ENCODE measurements around the gene ITGAX.
A peak's percentile ranks its signal among the peaks of the same experiment; 100 is the strongest.
"Not testable (repeated sequence)": the region's sequence is repeated elsewhere in the genome, so short reads cannot be mapped to it uniquely, and the experiment has no call there.

Gene ITGAX

DNA sequence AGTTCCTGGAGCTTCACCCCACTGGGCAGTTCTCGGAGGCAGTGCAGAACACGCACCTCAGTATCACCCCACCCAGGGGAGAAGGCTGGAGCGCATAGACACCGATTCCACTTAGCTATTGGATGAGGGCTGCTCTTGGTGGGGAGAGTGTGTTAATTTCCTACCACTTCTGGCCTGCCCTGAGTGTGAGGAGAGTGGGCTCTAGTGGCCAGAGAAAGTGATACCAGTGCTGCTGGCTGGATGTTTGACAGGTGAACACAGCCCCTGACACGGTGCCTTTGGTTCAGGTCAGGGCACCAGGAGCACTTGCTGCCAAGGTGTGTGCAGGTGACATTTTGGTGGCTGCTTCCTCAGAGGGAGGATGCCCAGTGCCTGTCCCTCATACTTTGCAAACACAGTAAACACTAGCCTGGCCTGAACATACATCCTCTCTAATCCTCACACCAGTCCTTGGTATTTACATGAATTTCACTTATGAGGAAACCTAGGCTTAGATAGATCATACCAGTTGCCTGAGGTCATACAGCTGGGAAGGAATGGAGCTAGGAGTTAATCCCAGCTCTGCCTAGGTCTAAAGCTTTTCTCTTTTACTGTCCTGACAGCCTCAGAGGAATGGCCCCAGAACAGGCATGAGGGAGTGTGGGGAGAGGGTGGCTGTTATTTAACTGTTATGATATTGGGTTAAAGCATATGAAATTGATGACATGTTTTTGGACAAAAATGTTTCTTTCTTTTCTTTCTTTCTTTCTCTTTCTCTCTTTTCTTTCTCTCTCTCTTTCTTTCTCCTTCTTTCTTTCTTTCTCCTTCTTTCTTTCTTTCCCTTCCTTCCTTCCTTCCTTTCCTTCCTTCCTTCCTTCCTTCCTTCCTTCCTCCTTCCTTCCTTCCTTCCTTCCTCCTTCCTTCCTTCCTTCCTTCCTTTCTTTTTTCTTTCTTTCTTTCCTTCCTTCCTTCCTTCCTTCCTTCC, 21.0 kb upstream of the ITGAX start:
- DNase-seq (ENCODE audit: low read depth): no peak
- peak; percentile 17 for TF ChIP-seq CTCF (conservative IDR thresholded peaks at IDR 0.05; ENCODE audit: control insufficient read depth, insufficient read depth, low read depth, low read length)
- H3K4me3 ChIP-seq (ENCODE audit: control insufficient read depth, low read depth, low read length): no peak overlapping the region

- H3K4me3 ChIP-seq (ENCODE audit: control insufficient read depth, low read depth, low read length): no peak overlapping the region
- no peak for TF ChIP-seq CTCF (conservative IDR thresholded peaks at IDR 0.05; ENCODE audit: control insufficient read depth, insufficient read depth, low read depth, low read length)
- no peak for DNase-seq (ENCODE audit: low read depth)
Observed at GRCh38 chr16:31334934-31335333, 20.0 kb upstream of the ITGAX start.

DNA sequence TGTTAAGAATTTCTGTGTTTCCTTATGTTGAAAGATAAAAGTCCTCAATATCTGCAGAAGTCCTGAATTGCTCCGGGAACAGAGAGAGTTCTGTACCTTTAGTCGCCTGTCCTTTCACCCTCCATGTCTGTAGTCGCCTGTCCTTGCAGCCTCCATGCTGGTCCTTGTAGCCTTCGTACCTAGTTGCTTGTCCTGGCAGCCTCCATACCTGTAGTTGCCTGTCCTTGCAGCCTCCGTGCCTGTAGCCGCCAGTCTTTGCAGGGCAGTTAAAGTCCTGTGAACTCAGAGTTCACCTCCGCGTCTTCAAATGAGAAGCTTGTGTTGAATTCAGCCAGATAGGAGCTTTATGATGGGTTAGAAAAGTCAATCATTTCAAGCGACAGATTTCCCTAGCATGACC, 19.5 kb upstream of the ITGAX start:
- no peak for TF ChIP-seq CTCF (conservative IDR thresholded peaks at IDR 0.05; ENCODE audit: control insufficient read depth, insufficient read depth, low read depth, low read length)
- H3K4me3 ChIP-seq (ENCODE audit: control insufficient read depth, low read depth, low read length): no peak overlapping the region
- DNase-seq (ENCODE audit: low read depth): no peak

- H3K4me3 ChIP-seq (ENCODE audit: control insufficient read depth, low read depth, low read length); DNase-seq (ENCODE audit: low read depth): not testable (repeated sequence)
Observed at GRCh38 chr16:31338166-31338685, 16.8 kb upstream of the ITGAX start.

GRCh38 chr16:31344712-31345111, 10.3 kb upstream of the ITGAX start:
- TF ChIP-seq CTCF (conservative IDR thresholded peaks at IDR 0.05; ENCODE audit: control insufficient read depth, insufficient read depth, low read depth, low read length): no peak
- DNase-seq (ENCODE audit: low read depth): no peak
- no peak overlapping the region for H3K4me3 ChIP-seq (ENCODE audit: control insufficient read depth, low read depth, low read length)

DNA sequence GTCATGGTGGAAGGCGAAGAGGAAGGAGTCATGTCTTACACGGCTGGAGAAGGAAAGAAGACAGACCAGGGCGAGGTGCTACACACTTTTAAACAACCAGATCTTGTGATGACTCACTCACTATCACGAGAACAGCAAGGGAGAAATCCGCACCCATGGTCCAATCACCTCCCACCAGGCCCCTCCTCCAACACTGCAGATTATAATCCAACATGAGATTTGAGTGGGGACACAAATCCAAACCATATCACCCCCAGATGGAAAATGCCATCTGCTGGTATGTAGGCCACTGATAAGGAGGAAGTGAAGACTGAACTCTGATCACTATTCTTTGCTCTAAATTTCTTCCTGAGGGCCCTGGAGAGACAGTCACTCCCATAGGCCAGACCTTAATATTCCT, 7.5 kb upstream of the ITGAX start:
- DNase-seq (ENCODE audit: low read depth): no peak
- no peak for TF ChIP-seq CTCF (conservative IDR thresholded peaks at IDR 0.05; ENCODE audit: control insufficient read depth, insufficient read depth, low read depth, low read length)
- H3K4me3 ChIP-seq (ENCODE audit: control insufficient read depth, low read depth, low read length): no peak overlapping the region

DNA sequence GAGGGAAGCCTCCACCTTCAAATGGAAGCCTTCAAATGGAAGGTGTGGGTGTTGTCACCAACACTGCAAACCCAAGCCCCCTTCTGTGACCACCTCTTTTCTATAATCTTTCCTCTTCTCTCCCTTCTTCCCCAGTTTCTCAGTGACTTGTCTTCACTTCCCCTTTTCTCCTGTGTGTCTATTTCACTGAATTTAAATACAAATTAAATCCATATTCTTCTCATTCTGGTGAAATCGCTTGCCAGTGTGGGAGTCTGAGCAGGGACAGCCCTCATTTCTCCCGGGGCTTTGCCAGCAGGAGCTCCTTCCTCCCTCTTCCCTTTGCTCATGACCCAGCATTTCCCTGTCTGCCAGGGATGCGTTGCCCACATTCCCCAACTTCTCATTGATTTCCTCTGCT, 6.4 kb upstream of the ITGAX start:
- TF ChIP-seq CTCF (conservative IDR thresholded peaks at IDR 0.05; ENCODE audit: control insufficient read depth, insufficient read depth, low read depth, low read length): no peak
- H3K4me3 ChIP-seq (ENCODE audit: control insufficient read depth, low read depth, low read length): no peak overlapping the region
- no peak for DNase-seq (ENCODE audit: low read depth)
